Uterus (tissue), 2 donors: ENCODE results near the gene NCBP1.

Experiments
- POLR2A ChIP-seq, 2 donors: fragments of 450-650 bp; IDR thresholded peaks; one replicate each; pipeline ENCODE4 v1.6.1; 2016; ENCODE audit warnings: antibody characterized with exemption in 2 of 2, mild to moderate bottlenecking in 1 of 2, moderate library complexity in 1 of 2
- TF ChIP-seq, protein P1 (sequence below), 4 experiments: fragments of 200-600 bp in 2 of 4; fragments of 450-650 bp in 2 of 4; sonication (generic) in 2 of 4; IDR thresholded peaks; one replicate each; pipeline ENCODE4 v1.5.1; 2016 to 2019; ENCODE audit warnings: antibody characterized with exemption in 4 of 4, mild to moderate bottlenecking in 2 of 4, moderate library complexity in 1 of 4

DNA sequence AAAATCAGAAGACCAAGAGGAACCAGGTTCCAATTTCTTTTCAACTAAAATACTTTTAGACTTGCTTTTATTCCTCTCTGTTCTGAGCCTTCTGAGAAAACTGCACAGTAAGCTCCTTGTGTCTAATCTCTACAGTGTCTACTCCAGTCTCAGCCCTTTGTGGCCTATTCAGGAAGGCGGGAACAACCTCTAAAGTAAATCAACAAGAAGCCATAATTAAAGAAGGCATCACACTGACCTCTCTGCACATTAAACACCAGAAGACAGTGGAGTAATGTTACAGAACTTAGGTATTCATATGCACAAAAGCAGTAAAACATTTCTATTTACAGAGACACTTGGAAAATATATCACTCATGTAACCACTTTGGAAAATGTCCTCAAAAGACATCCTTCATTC is 48.6 kb downstream of the NCBP1 start:
- TF ChIP-seq, protein P1, sequence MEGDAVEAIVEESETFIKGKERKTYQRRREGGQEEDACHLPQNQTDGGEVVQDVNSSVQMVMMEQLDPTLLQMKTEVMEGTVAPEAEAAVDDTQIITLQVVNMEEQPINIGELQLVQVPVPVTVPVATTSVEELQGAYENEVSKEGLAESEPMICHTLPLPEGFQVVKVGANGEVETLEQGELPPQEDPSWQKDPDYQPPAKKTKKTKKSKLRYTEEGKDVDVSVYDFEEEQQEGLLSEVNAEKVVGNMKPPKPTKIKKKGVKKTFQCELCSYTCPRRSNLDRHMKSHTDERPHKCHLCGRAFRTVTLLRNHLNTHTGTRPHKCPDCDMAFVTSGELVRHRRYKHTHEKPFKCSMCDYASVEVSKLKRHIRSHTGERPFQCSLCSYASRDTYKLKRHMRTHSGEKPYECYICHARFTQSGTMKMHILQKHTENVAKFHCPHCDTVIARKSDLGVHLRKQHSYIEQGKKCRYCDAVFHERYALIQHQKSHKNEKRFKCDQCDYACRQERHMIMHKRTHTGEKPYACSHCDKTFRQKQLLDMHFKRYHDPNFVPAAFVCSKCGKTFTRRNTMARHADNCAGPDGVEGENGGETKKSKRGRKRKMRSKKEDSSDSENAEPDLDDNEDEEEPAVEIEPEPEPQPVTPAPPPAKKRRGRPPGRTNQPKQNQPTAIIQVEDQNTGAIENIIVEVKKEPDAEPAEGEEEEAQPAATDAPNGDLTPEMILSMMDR (IDR thresholded peaks at IDR 0.05) = no peak
- no peak for TF ChIP-seq POLR2A (IDR thresholded peaks at IDR 0.05)
